PFSK-1 (cell line): ENCODE results near the gene NOTCH3.

Experiments used
- POLR2AphosphoS5 ChIP-seq: IDR thresholded peaks from 2 replicates; pipeline ENCODE4 v1.6.1; 2012; ENCODE audit warnings: low read depth, mild to moderate bottlenecking, control low read depth, low read length, moderate library complexity
- TAF1 ChIP-seq: IDR thresholded peaks from 2 replicates; pipeline ENCODE4 v1.6.1; 2012; ENCODE audit warnings: low read length, control low read depth, borderline replicate concordance; ENCODE audit not compliant: insufficient read depth
- TF ChIP-seq, protein P1 (sequence below), 2 experiments: IDR thresholded peaks; 2 replicates each; pipeline versions ENCODE4 v1.6.1 to v1.8.0; 2011 to 2012; ENCODE audit warnings: low read depth in 2 of 2, low read length in 2 of 2, control low read depth in 1 of 2, inconsistent platforms in 1 of 2, mild to moderate bottlenecking in 1 of 2, moderate library complexity in 1 of 2; ENCODE audit not compliant: insufficient read depth in 1 of 2

DNA sequence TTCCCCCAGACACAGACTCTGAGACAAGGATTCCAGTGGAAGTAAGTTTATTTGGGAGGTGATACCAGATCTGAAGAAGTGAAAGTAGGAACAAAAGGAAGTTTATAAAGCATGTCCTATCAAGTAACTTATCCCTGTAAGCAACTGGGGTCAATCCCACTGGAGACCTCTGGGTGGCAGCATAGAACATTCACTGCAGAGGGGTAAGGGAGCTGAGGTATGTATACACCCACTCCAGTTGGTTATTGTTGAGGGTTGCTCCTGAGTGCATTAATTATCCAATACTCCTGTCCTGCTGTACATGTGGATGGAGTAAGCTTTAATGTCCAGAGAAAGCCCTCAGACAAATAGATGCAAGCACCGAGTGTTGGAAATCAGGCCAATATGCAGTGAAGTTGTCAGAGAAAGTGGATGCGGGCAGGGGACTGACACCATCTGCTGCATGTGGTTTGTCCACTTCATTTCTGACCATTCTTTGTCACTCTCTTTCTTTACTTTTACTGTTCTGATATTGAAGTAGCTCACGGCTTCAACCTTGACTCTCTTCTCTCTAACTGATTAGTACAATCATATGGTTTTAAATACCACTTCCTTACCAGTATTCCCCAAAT lies 46.7 kb downstream of the NOTCH3 start:
- no peak for TF ChIP-seq TAF1
- no peak for TF ChIP-seq POLR2AphosphoS5
- TF ChIP-seq, protein P1, sequence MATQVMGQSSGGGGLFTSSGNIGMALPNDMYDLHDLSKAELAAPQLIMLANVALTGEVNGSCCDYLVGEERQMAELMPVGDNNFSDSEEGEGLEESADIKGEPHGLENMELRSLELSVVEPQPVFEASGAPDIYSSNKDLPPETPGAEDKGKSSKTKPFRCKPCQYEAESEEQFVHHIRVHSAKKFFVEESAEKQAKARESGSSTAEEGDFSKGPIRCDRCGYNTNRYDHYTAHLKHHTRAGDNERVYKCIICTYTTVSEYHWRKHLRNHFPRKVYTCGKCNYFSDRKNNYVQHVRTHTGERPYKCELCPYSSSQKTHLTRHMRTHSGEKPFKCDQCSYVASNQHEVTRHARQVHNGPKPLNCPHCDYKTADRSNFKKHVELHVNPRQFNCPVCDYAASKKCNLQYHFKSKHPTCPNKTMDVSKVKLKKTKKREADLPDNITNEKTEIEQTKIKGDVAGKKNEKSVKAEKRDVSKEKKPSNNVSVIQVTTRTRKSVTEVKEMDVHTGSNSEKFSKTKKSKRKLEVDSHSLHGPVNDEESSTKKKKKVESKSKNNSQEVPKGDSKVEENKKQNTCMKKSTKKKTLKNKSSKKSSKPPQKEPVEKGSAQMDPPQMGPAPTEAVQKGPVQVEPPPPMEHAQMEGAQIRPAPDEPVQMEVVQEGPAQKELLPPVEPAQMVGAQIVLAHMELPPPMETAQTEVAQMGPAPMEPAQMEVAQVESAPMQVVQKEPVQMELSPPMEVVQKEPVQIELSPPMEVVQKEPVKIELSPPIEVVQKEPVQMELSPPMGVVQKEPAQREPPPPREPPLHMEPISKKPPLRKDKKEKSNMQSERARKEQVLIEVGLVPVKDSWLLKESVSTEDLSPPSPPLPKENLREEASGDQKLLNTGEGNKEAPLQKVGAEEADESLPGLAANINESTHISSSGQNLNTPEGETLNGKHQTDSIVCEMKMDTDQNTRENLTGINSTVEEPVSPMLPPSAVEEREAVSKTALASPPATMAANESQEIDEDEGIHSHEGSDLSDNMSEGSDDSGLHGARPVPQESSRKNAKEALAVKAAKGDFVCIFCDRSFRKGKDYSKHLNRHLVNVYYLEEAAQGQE (IDR thresholded peaks at IDR 0.05; ENCODE audit: insufficient read depth in 1 of 2, low read depth in 2 of 2, low read length in 2 of 2), result no peak
